GM18511 (cell line): ENCODE measurements around the gene DUSP16.

Experiments
- ATAC-seq: cut with Tn5 transposase; IDR thresholded peaks from one replicate; pipeline ENCODE4 v1.9.1; 2021; ENCODE audit warnings: mild to moderate bottlenecking, moderate library complexity; ENCODE audit not compliant: unreplicated experiment

The DUSP16 gene

DNA sequence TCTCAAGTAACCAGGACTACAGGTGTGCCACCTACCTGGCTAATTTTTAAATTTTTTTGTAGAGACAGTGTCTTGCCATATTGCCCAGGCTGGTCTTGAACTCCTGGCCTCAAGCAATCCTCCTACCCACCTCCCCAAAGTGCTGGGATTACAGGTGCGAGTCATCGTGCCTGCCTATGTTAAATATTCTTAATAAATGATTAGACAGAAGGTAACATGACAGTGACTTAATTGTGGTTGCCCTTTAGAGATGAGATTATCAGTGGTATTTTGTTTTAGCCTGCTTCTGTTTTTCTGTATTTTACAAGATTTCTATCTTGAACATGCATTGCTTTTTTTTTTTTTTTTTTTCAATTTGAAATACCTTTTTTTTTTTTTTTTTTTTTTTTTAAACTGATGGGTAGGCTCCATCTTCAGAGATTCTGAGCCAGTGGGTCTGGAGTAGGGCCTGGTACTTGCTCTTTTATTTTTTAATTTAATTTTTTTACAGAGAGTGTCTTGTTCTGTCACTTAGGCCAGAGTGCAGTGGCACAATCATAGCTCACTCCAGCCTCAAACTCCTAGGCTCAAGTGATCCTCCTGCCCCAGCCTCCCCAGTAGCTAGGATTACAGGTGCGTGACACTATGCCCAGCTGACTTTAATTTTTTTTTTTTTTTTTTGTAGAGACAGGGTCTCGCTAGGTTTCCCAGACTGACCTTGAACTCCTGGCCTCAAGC, 117.3 kb downstream of the DUSP16 start:
- no peak for ATAC-seq

DNA sequence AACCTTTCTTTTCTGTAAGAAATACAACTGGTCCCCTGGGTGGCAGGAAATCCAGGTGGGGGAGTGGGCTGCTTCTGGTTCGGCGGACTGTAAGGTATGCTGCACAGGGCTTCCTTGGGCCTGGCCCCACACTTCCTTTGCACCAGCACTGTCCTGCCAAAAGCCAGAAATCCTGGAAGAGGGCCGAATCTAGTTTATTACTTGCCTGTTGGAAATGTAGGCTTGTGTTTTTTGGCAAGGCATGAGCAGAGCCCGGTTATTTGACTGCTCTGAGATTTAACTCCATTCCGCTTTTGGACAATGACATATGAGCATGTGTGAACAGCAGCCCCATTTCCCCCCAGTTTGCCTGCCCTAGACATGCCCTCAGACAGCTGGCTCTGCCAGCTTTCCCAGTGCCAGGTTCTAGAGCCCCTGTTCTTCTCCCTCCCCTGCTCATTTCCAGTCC, 119.2 kb downstream of the DUSP16 start:
- no peak for ATAC-seq

DNA sequence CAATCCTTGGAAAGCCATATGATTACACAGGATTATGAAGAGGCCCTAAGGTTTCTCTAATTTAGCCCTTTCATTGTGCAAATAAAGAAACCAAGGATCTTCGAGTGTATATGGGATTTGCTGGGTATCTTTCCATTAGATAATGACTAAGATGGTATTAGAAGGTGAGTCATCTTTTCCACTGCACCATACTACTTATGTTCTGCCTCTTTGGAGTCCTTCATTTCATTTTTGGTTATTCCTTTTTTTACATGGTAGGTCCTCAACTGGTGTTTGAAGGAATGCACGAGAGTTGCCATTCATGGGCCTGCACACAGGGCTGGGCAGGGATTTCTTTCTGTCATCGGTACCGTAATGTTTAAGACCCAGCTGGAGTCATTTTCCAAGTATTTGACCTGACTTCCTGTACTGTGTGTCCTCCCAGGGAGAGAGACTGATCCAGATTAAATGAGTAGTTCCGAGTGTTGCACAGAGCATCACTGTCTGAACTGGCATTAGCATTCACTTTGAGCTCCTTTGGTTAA, 120.1 kb downstream of the DUSP16 start:
- no peak for ATAC-seq

DNA sequence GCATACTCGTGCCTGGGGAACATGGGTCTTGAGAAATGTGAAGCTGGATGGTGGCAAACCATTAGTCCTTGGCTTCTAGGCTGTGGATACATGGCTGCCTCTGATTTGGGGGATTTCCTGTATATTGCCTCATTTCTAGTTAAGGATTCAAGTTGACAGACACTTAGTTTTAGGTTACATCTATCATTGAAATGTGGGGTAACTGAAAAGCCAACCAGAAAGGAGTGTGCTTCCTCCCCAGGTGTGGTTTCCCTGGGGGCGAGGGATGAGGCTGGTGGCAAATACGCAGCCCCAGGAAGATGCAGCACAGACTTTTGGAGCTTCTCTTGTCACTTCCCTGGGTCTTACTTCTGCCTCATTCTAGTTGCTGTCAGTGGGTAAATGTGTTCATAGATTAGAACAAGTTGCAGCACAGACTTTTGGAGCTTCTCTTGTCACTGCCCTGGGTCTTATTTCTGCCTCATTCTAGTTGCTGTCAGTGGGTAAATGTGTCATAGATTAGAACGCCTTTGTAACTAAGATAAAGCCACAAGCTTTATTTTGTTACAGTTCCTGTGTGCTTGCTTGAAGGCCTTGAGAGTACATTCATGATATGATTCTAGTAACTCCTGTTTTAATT, 120.7 kb downstream of the DUSP16 start:
- ATAC-seq: no peak

DNA sequence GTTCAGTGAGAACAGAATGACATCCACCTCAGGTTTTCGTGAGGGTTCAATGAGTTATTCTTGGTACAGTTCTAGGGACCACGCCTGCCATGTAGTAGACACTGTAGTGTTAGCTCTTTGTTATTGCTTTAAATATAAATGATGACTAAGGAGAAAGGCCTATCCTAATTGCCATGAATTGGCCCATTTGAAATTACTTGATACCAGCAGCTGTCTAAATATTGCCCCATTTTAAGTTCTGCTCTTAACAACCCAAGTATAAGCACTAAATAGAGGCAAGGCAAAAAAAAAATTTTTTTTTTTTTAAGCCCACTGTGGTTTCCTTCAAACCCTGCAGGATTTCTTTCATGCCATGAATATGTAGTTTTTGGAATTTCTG, 121.2 kb downstream of the DUSP16 start:
- no peak for ATAC-seq

DNA sequence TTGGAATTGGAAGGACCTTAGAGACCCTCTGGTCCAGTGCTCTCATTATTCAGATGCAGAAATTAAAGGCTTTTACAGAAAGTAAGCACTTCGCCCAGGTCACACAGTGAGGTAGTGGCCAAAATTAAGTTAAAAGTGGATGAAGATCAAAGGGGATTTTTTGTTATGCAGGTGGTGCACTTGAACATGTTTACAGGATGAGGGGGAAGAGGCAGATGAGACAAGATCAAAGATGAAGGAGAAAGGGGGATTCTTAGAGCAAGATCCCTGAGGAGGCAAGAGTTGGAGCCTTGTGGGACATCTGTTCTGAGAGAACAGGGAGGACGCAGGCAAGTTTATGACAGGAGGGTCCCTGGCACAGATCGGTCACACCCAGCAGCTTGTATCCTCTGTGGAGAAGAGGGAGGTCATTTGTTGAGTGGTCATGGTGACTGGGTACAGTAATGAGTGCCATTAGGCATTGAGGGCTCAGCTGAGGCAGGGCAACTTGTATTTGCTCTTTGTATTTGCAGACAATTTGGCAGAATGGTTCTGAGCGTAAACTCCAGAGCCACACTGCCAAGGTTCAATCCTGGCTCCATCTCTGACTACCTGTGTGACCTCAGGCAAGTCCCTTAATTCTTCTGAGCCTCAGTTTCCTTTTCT, 121.8 kb downstream of the DUSP16 start:
- ATAC-seq: no peak

- ATAC-seq: no peak
Measured at GRCh38 chr12:12439636-12440035, 123.0 kb downstream of the DUSP16 start.

DNA sequence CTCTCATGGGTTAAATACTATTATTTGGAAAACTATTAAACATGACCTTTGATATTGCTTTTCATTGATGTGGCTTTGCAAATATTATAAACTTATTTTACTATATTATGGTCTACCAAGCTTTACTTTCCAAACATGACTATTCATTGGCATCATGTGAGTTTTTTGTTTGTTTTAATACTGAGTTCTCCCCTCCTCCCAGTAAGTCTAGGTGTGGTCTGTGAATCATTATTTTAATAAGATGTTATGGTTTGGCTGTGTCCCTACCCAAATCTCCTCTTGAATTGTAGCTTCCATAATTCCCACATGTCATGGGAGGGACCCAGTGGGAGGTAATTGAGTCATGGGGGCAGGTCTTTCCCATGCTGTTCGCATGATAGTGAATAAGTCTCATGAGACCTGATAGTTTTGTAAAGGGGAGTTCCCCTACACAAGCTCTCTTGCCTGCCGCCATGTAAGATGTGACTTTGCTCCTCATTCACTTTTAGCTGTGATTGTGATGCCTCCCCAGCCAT, 125.8 kb downstream of the DUSP16 start:
- no peak for ATAC-seq

- ATAC-seq: no peak
Measured at GRCh38 chr12:12433203-12433731, 129.4 kb downstream of the DUSP16 start.

DNA sequence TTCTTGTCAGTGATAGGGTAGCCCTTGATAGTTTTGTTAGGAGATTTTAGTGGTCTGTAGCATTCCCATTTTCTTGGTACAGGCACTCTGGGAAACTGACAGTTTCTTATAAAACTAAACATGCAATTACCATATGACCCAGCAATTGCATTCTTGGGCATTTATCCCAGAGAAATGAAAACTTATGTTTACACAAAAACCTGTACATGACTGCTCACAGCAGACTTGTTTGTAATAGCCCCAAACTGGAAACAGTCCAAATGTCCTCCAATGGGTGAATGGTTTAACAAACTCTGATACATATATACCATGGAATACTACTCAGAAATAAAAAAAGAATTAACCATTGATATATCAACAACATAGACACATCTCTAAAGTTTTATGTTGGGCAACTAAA, 130.3 kb downstream of the DUSP16 start:
- no peak for ATAC-seq

DNA sequence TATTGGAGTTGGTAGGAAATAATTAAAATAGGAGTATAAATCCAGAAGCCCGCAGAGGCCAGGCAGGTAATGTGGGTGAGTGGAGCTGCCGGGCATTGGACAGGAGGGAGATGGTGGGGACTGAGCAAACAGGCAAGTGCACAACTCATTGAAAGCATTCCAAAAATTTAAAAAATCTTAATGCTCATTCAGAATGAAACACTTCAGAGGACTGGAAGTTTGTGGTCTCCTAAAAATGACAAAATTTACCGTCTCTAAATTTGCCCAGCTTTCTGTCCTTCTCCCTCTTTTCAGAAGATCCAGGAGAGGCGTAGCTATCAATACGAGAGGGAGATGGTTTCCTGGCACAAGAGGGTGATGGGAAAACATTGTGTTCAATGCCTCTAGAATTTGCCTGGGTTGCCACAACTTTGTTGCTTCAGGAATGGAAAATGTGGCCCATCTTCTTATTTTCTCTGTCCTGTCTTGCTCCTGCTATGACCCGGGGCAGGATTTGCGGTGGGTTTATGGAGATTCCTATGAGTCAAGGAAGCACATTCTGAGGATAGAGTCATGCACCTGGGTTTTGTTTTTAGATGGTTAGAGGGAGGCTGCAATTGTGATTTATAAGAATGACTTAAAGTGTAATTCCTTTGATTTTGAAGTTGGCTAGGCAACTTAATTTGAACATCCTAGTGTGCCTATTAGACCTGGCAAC, 133.6 kb downstream of the DUSP16 start:
- ATAC-seq: no peak

GRCh38 chr12:12428047-12428446, 134.6 kb downstream of the DUSP16 start:
- ATAC-seq: no peak

DNA sequence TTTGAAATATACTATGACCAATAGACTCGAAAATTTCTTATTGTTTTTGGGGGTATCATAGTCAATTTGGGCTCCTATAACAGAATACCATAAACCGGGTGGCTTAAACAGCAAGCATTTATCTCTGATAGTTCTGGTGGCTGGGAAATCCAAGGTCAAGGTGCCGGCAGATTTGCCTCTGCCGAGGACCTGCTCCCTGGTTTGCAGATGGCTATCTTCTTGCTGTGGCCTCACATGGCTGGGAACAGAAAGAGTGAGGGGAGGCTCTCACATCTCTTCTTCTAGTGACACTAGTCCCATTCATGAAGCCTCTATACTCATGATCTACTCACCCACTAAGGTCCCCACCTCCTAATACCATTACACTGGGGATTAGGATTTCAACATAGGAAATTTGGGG, 135.1 kb downstream of the DUSP16 start:
- ATAC-seq: no peak

GRCh38 chr12:12425616-12426015, 137.0 kb downstream of the DUSP16 start:
- ATAC-seq: no peak

GRCh38 chr12:12425001-12425400, 137.7 kb downstream of the DUSP16 start:
- ATAC-seq: no peak
